HepG2 (cell line): Measurements from ENCODE around the gene TNFSF13. TPM values are rescaled to one million over a fixed set of nuclear protein-coding genes. Genes with fewer than 3 reads are reported as not detected.

Source experiments
- AGO1 ChIP-seq: fragments of 200-400 bp; formaldehyde crosslinking; IDR thresholded peaks from 2 replicates; pipeline ENCODE4 v1.6.1; 2017; ENCODE audit warnings: mild to moderate bottlenecking, low read depth, low read length, moderate library complexity; ENCODE audit not compliant: poor library complexity, severe bottlenecking
- AGO2 ChIP-seq: fragments of 200-400 bp; formaldehyde crosslinking; optimal IDR thresholded peaks from 2 replicates; pipeline ENCODE3; 2017; ENCODE audit warnings: mild to moderate bottlenecking, low read depth, low read length, moderate library complexity
- CSRNP1 ChIP-seq: sonication (generic); formaldehyde crosslinking; IDR thresholded peaks from 2 replicates; pipeline ENCODE4 v1.8.1; 2023; ENCODE audit warnings: mild to moderate bottlenecking, missing genetic modification reagents
- EP300 ChIP-seq, 3 experiments: sonication (generic) in 1 of 3; formaldehyde crosslinking in 1 of 3; IDR thresholded peaks; 2 replicates each; pipeline versions ENCODE4 v1.5.1 to v1.6.1; 2011 to 2020; ENCODE audit warnings: low read depth in 2 of 3, low read length in 2 of 3, borderline replicate concordance in 1 of 3, improper control_type of control experiment in 1 of 3, mild to moderate bottlenecking in 1 of 3, missing genetic modification reagents in 1 of 3, moderate library complexity in 1 of 3
- GATAD1 ChIP-seq: IDR thresholded peaks from 2 replicates; pipeline ENCODE4 v1.6.1; 2016; ENCODE audit warnings: missing genetic modification reagents, missing compliant biosample characterization
- HMG20B ChIP-seq: conservative IDR thresholded peaks from 2 replicates; pipeline ENCODE4 v1.6.1; 2016; ENCODE audit warnings: missing genetic modification reagents, missing compliant biosample characterization
- IKZF1 ChIP-seq: fragments of 450-650 bp; IDR thresholded peaks from 2 replicates; pipeline ENCODE4 v1.7.1; 2016
- MTERF4 ChIP-seq: sonication (generic); formaldehyde crosslinking; IDR thresholded peaks from 2 replicates; pipeline ENCODE4 v1.8.0; 2023; ENCODE audit warnings: mild to moderate bottlenecking, missing genetic modification reagents
- PREB ChIP-seq: sonication (generic); formaldehyde crosslinking; IDR thresholded peaks from 2 replicates; pipeline ENCODE4 v1.4.0; 2020; ENCODE audit warnings: missing genetic modification reagents
- RARA ChIP-seq: IDR thresholded peaks from 2 replicates; pipeline ENCODE4 v1.6.1; 2016; ENCODE audit warnings: missing genetic modification reagents, missing compliant biosample characterization
- RBFOX2 ChIP-seq: fragments of 200-400 bp; formaldehyde crosslinking; IDR thresholded peaks from 2 replicates; pipeline ENCODE4 v1.6.1; 2017; ENCODE audit warnings: low read depth, mild to moderate bottlenecking, low read length
- SKIL ChIP-seq: sonication (generic); formaldehyde crosslinking; IDR thresholded peaks from 2 replicates; pipeline ENCODE4 v1.8.0; 2022; ENCODE audit warnings: missing genetic modification reagents, mild to moderate bottlenecking, moderate library complexity, borderline replicate concordance
- U2AF1 ChIP-seq: fragments of 200-400 bp; formaldehyde crosslinking; optimal IDR thresholded peaks from 2 replicates; pipeline ENCODE3; 2017; ENCODE audit warnings: mild to moderate bottlenecking, low read depth, low read length
- ZBTB7A ChIP-seq: sonication (generic); formaldehyde crosslinking; IDR thresholded peaks from 2 replicates; pipeline ENCODE4 v1.8.0; 2022; ENCODE audit warnings: mild to moderate bottlenecking, missing genetic modification reagents
- ZFAT ChIP-seq: sonication (generic); formaldehyde crosslinking; conservative IDR thresholded peaks from 2 replicates; pipeline ENCODE4 v1.8.1; 2023; ENCODE audit warnings: missing genetic modification reagents, inconsistent platforms
- ZNF326 ChIP-seq: sonication (generic); formaldehyde crosslinking; IDR thresholded peaks from 2 replicates; pipeline ENCODE4 v1.4.0; 2020; ENCODE audit warnings: missing genetic modification reagents, borderline replicate concordance
- ZNF354B ChIP-seq: sonication (generic); formaldehyde crosslinking; IDR thresholded peaks from 2 replicates; pipeline ENCODE4 v1.8.0; 2022; ENCODE audit warnings: mild to moderate bottlenecking, missing genetic modification reagents
- ZNF414 ChIP-seq: sonication (generic); formaldehyde crosslinking; IDR thresholded peaks from 2 replicates; pipeline ENCODE4 v1.5.0; 2020; ENCODE audit warnings: missing genetic modification reagents
- ZNF432 ChIP-seq: sonication (generic); formaldehyde crosslinking; IDR thresholded peaks from 2 replicates; pipeline ENCODE4 v1.5.0; 2020; ENCODE audit warnings: missing genetic modification reagents, mild to moderate bottlenecking, borderline replicate concordance
- ZNF446 ChIP-seq: sonication (generic); formaldehyde crosslinking; IDR thresholded peaks from 2 replicates; pipeline ENCODE4 v1.5.0; 2020; ENCODE audit warnings: mild to moderate bottlenecking, missing genetic modification reagents
- ZNF557 ChIP-seq: sonication (generic); formaldehyde crosslinking; IDR thresholded peaks from 2 replicates; pipeline ENCODE4 v1.4.0; 2020; ENCODE audit warnings: missing genetic modification reagents
- ZNF883 ChIP-seq: sonication (generic); formaldehyde crosslinking; IDR thresholded peaks from 2 replicates; pipeline ENCODE4 v1.5.1; 2020; ENCODE audit warnings: mild to moderate bottlenecking, missing genetic modification reagents; ENCODE audit errors: not compliant biosample characterization
- polyA plus RNA-seq, 8 experiments: library from polyadenylated mRNA; depleted of rRNA in 3 of 8; stranded (reverse) in 7 of 8; unstranded in 1 of 8; fragments of >200 nt; fragmentation: Illumina TruSeq in 4 of 8; extraction: Trizol in 4 of 8; gene quantifications; 2 replicates each; pipeline versions ENCODE4 v1.2.1 to v1.2.3, GENCODE V29; 2011 to 2016; ENCODE audit warnings: low read depth in 4 of 8, missing spikeins in 1 of 8, mixed read lengths in 1 of 8; ENCODE audit not compliant: insufficient read depth in 1 of 8
- total RNA-seq, 5 experiments: library from RNA; depleted of rRNA; stranded (reverse); fragments of >200 nt; fragmentation: Illumina TruSeq; extraction: Trizol; gene quantifications; 2 replicates each; pipeline ENCODE4 v1.2.3, GENCODE V29; 2016; ENCODE audit warnings: low read depth in 1 of 5

Gene TNFSF13
- total and polyA plus RNA-seq, 2 of the 13 experiments (the other 11 are each of a cell fraction or from before 2014, with no cell fraction given), result 2.5 to 3.3 TPM

GRCh38 chr17:7557775-7558543 is 591 bp upstream of the TNFSF13 start (continued):
- TF ChIP-seq EP300 (IDR thresholded peaks at IDR 0.05; ENCODE audit: low read depth in 2 of 2, low read length in 2 of 2) (no peak), EP300 (CRISPR knock-in tag; IDR thresholded peaks at IDR 0.05; ENCODE audit: borderline replicate concordance) (no peak), ZNF414 (CRISPR knock-in tag) (no peak), ZNF557 (CRISPR knock-in tag) (no peak), GATAD1 (CRISPR knock-in tag) (peak; percentile 13; the same call in 1 of the 2 replicates), RBFOX2 (peak; percentile 68), ZNF446 (CRISPR knock-in tag) (no peak), CSRNP1 (CRISPR knock-in tag) (no peak), ZFAT (no peak), ZNF326 (CRISPR knock-in tag) (no peak), ZNF432 (no peak), ZNF354B (CRISPR knock-in tag) (no peak), ZBTB7A (CRISPR knock-in tag) (0 out of 2 replicates have a peak, but pooled peaks have one; percentile 43), AGO1 (peak; percentile 19), RARA (CRISPR knock-in tag) (peak; percentile 32; the same call in 1 of the 2 replicates), U2AF1 (no peak), PREB (no peak), MTERF4 (CRISPR knock-in tag) (peak; percentile 23; the same call in 1 of the 2 replicates), ZNF883 (CRISPR knock-in tag) (no peak), HMG20B (CRISPR knock-in tag) (0 out of 2 replicates have a peak, but pooled peaks have one; percentile 10), SKIL (CRISPR knock-in tag) (peak; percentile 39; the same call in 1 of the 2 replicates), IKZF1 (no peak), AGO2 (peak; percentile 69)
